Neural progenitor cell (in vitro differentiated cells): ENCODE measurements around the gene SNTG2. TPM values are rescaled to one million over a fixed set of nuclear protein-coding genes. Genes with fewer than 3 reads are reported as not detected.

ENCODE experiments used
- DNase-seq: peaks from one replicate; pipeline ENCODE4 v3.0.0-alpha.2; 2016; ENCODE audit warnings: low spot score
- H2AFZ ChIP-seq: fragments of 200-600 bp; sonication (generic); replicated peaks from 2 replicates; pipeline ENCODE4 v1.6.1; 2016; ENCODE audit warnings: antibody characterized with exemption
- H3F3A ChIP-seq: fragments of 200-600 bp; sonication (generic); 2 replicates; pipeline ENCODE4 v1.6.1; 2016; ENCODE audit warnings: antibody characterized with exemption, low read depth
- H3K27ac ChIP-seq: fragments of 200-600 bp; sonication (generic); 2 replicates; pipeline ENCODE4 v1.5.1; 2016; ENCODE audit warnings: mild to moderate bottlenecking
- H3K27me3 ChIP-seq: fragments of 200-600 bp; sonication (generic); 2 replicates; pipeline ENCODE4 v1.6.1; 2016; ENCODE audit warnings: mild to moderate bottlenecking, moderate library complexity
- H3K36me3 ChIP-seq: fragments of 200-600 bp; sonication (generic); 2 replicates; pipeline ENCODE4 v1.5.1; 2016
- H3K4me1 ChIP-seq: fragments of 200-600 bp; sonication (generic); 2 replicates; pipeline ENCODE4 v1.6.1; 2016; ENCODE audit warnings: mixed run types
- H3K4me2 ChIP-seq: fragments of 200-600 bp; sonication (generic); 2 replicates; pipeline ENCODE4 v1.6.1; 2016
- H3K4me3 ChIP-seq: fragments of 200-600 bp; sonication (generic); 2 replicates; pipeline ENCODE4 v1.5.1; 2016
- H3K79me2 ChIP-seq: fragments of 200-600 bp; sonication (generic); 2 replicates; pipeline ENCODE4 v1.6.1; 2016; ENCODE audit warnings: low read depth
- H3K9ac ChIP-seq: fragments of 200-600 bp; sonication (generic); 2 replicates; pipeline ENCODE4 v1.6.1; 2016
- H3K9me3 ChIP-seq: fragments of 200-600 bp; sonication (generic); 2 replicates; pipeline ENCODE4 v1.5.1; 2016; ENCODE audit warnings: low read depth
- H4K20me1 ChIP-seq: fragments of 200-600 bp; sonication (generic); 2 replicates; pipeline ENCODE4 v1.6.1; 2016; ENCODE audit warnings: low read depth
- H3K27ac Mint-ChIP-seq: 3 replicates; pipeline ENCODE4 v1.8.0; 2021; ENCODE audit warnings: mixed read lengths
- H3K27me3 Mint-ChIP-seq: 2 replicates; pipeline ENCODE4 v1.8.0; 2022; ENCODE audit warnings: low read depth, mild to moderate bottlenecking, inconsistent platforms, moderate library complexity, mixed read lengths; ENCODE audit not compliant: insufficient read depth
- H3K36me3 Mint-ChIP-seq: 3 replicates; pipeline ENCODE4 v1.8.0; 2021; ENCODE audit warnings: mixed read lengths
- H3K4me1 Mint-ChIP-seq: 3 replicates; pipeline ENCODE4 v1.8.0; 2021; ENCODE audit warnings: mixed read lengths
- H3K4me3 Mint-ChIP-seq: 3 replicates; pipeline ENCODE4 v1.8.0; 2021; ENCODE audit warnings: mild to moderate bottlenecking, moderate library complexity, mixed read lengths
- H3K9me3 Mint-ChIP-seq: 3 replicates; pipeline ENCODE4 v1.8.0; 2020; ENCODE audit warnings: mixed read lengths
- CTCF ChIP-seq: fragments of 200-600 bp; sonication (generic); IDR thresholded peaks from 2 replicates; pipeline ENCODE4 v1.5.1; 2017; ENCODE audit warnings: antibody characterized with exemption, mild to moderate bottlenecking
- EZH2 ChIP-seq: fragments of 200-600 bp; sonication (generic); IDR thresholded peaks from 2 replicates; pipeline ENCODE4 v1.6.1; 2017; ENCODE audit warnings: antibody characterized with exemption, mild to moderate bottlenecking, moderate library complexity
- EZH2phosphoT487 ChIP-seq: fragments of 200-600 bp; sonication (generic); IDR thresholded peaks from 2 replicates; pipeline ENCODE4 v1.6.1; 2017; ENCODE audit warnings: antibody characterized with exemption
- total RNA-seq: library from RNA; depleted of rRNA; stranded (reverse); fragments of >200 nt; gene quantifications from 2 replicates; pipeline ENCODE4 v1.2.3, GENCODE V29; 2015; ENCODE audit warnings: low replicate concordance

The SNTG2 gene
- total RNA-seq, 1 donor from 2014 or later, result 1.1 TPM

GRCh38 chr2:1055014-1055595 lies 104.5 kb downstream of the SNTG2 start:
- no peaks in the 10 kb centered on the region for H4K20me1 ChIP-seq
- H3K36me3 Mint-ChIP-seq, result peaks cover 2% of the 10 kb centered on the region
- H3K4me1 ChIP-seq, result peaks cover 11% of the 10 kb centered on the region
- H3K9ac ChIP-seq, result no peak overlapping the region
- no peak overlapping the region for H3K4me3 Mint-ChIP-seq
- no peak overlapping the region for H3K27ac ChIP-seq
- H3K27ac Mint-ChIP-seq, result peak overlapping the region; percentile 59
- no peaks in the 10 kb centered on the region for H3K79me2 ChIP-seq
- peaks cover 5% of the 10 kb centered on the region for H3K27me3 ChIP-seq
- H3K36me3 ChIP-seq, result no peaks in the 10 kb centered on the region
- peaks cover 3% of the 10 kb centered on the region for H3F3A ChIP-seq
- H3K9me3 ChIP-seq, result no peaks in the 10 kb centered on the region
- no peaks in the 10 kb centered on the region for H3K27me3 Mint-ChIP-seq
- no peak overlapping the region for H3K4me2 ChIP-seq
- TF ChIP-seq EZH2, result no peak
- TF ChIP-seq CTCF, result no peak
- TF ChIP-seq EZH2phosphoT487, result no peak
- H3K4me1 Mint-ChIP-seq, result peaks cover 32% of the 10 kb centered on the region
- no peak overlapping the region for H3K4me3 ChIP-seq
- no peak for DNase-seq
- H2AFZ ChIP-seq, result no peak overlapping the region
- peaks cover 5% of the 10 kb centered on the region for H3K9me3 Mint-ChIP-seq

- Histone ChIP-seq H4K20me1 (no peaks in the 10 kb centered on the region), H3K4me1 (peaks cover 7% of the 10 kb centered on the region), H3K79me2 (no peaks in the 10 kb centered on the region), H3K27ac (no peak overlapping the region), H3K9me3 (no peaks in the 10 kb centered on the region), H3F3A (no peaks in the 10 kb centered on the region), H3K4me2 (no peak overlapping the region), H2AFZ (no peak overlapping the region), H3K4me3 (no peak overlapping the region), H3K27me3 (peaks cover 5% of the 10 kb centered on the region), H3K9ac (no peak overlapping the region), H3K36me3 (no peaks in the 10 kb centered on the region)
- TF ChIP-seq EZH2 (no peak), EZH2phosphoT487 (no peak), CTCF (no peak)
- Mint-ChIP-seq H3K27me3 (peaks cover 5% of the 10 kb centered on the region), H3K27ac (no peak overlapping the region), H3K9me3 (peaks cover 4% of the 10 kb centered on the region), H3K4me1 (peaks cover 19% of the 10 kb centered on the region), H3K36me3 (peaks cover 2% of the 10 kb centered on the region), H3K4me3 (no peak overlapping the region)
- no peak for DNase-seq
Measured at GRCh38 chr2:1060372-1060771, 109.7 kb downstream of the SNTG2 start.

- H3K4me3 Mint-ChIP-seq, result no peak overlapping the region
- Histone ChIP-seq H3K36me3 (no peaks in the 10 kb centered on the region), H4K20me1 (no peaks in the 10 kb centered on the region), H3K9ac (no peak overlapping the region), H3K9me3 (no peaks in the 10 kb centered on the region), H3K27ac (no peak overlapping the region), H3F3A (no peaks in the 10 kb centered on the region), H3K4me2 (no peak overlapping the region), H3K79me2 (no peaks in the 10 kb centered on the region), H3K4me3 (no peak overlapping the region), H2AFZ (no peak overlapping the region), H3K4me1 (peaks cover 7% of the 10 kb centered on the region), H3K27me3 (peaks cover 5% of the 10 kb centered on the region)
- H3K4me1 Mint-ChIP-seq, result peaks cover 15% of the 10 kb centered on the region
- peak overlapping the region; percentile 46 for H3K27ac Mint-ChIP-seq
- TF ChIP-seq CTCF (no peak), EZH2 (no peak), EZH2phosphoT487 (no peak)
- peaks cover 5% of the 10 kb centered on the region for H3K27me3 Mint-ChIP-seq
- DNase-seq, result no peak
- no peaks in the 10 kb centered on the region for H3K9me3 Mint-ChIP-seq
- no peaks in the 10 kb centered on the region for H3K36me3 Mint-ChIP-seq
Measured at GRCh38 chr2:1060987-1061386, 110.3 kb downstream of the SNTG2 start.
